BLaER1 treated with 17β-estradiol and CSF1 and Interleukin-3, amounts not matched to agents 10 nM and 100 nM (cell line): Measurements from ENCODE around the gene INPP5A.
A peak's percentile ranks its signal among the peaks of the same experiment; 100 is the strongest.

Experiments
- H3K27ac ChIP-seq, 11 experiments: shearing (Covaris generic); formaldehyde crosslinking; 2 replicates each; pipeline ENCODE4 v1.8.1; 2022
- H3K27me3 ChIP-seq, 11 experiments: shearing (Covaris generic); formaldehyde crosslinking; 2 replicates each; pipeline ENCODE4 v1.8.1; 2022
- H3K36me3 ChIP-seq, 11 experiments: shearing (Covaris generic); formaldehyde crosslinking; 2 replicates each; pipeline ENCODE4 v1.8.1; 2022
- H3K4me1 ChIP-seq, 10 experiments: shearing (Covaris generic); formaldehyde crosslinking; 2 replicates each; pipeline ENCODE4 v1.8.1; 2022
- H3K4me2 ChIP-seq, 11 experiments: shearing (Covaris generic); formaldehyde crosslinking; 2 replicates each; pipeline ENCODE4 v1.8.1; 2022
- H3K4me3 ChIP-seq, 10 experiments: shearing (Covaris generic); formaldehyde crosslinking; 2 replicates each; pipeline ENCODE4 v1.8.1; 2022
- H3K9ac ChIP-seq, 11 experiments: shearing (Covaris generic); formaldehyde crosslinking; 2 replicates each; pipeline ENCODE4 v1.8.1; 2022
- H3K9me3 ChIP-seq, 11 experiments: shearing (Covaris generic); formaldehyde crosslinking; replicated peaks in 1 of 11; 2 replicates each; pipeline ENCODE4 v1.8.1; 2022
- H4K20me1 ChIP-seq, 11 experiments: shearing (Covaris generic); formaldehyde crosslinking; 2 replicates each; pipeline ENCODE4 v1.8.1; 2022
- Cebpa-rat ChIP-seq, 11 experiments: shearing (Covaris generic); IDR thresholded peaks; 2 replicates each; pipeline ENCODE4 v1.8.1; 2022

The INPP5A gene

GRCh38 chr10:132715776-132716680 is 178.4 kb downstream of the INPP5A start:
- Histone ChIP-seq H3K36me3 (peaks cover 5 to 59% (median 27%) of the 10 kb centered on the region in 11 experiments; a peak in 18 of 22 replicates), H3K9ac (no peak overlapping the region), H4K20me1 (peaks cover 0 to 49% (median 6%) of the 10 kb centered on the region in 11 experiments; a peak in 12 of 22 replicates), H3K27me3 (no peaks in the 10 kb centered on the region), H3K27ac (no peak overlapping the region), H3K4me3 (no peak overlapping the region), H3K9me3 (peaks cover 10 to 34% (median 18%) of the 10 kb centered on the region in 11 experiments; a peak in 18 of 22 replicates), H3K4me2 (no peak overlapping the region), H3K4me1 (peaks cover 0 to 10% (median 6%) of the 10 kb centered on the region in 10 experiments; a peak in 11 of 20 replicates)
- TF ChIP-seq Cebpa-rat (IDR thresholded peaks at IDR 0.05), result no peak

GRCh38 chr10:132716691-132717490 is 179.3 kb downstream of the INPP5A start:
- Histone ChIP-seq H3K27me3 (no peaks in the 10 kb centered on the region), H3K9ac (no peak overlapping the region), H4K20me1 (peaks cover 0 to 49% (median 13%) of the 10 kb centered on the region in 11 experiments; a peak in 13 of 22 replicates), H3K27ac (no peak overlapping the region), H3K4me3 (no peak overlapping the region), H3K4me1 (peaks cover 0 to 19% (median 15%) of the 10 kb centered on the region in 10 experiments; a peak in 15 of 20 replicates), H3K9me3 (peaks cover 10 to 34% (median 18%) of the 10 kb centered on the region in 11 experiments; a peak in 18 of 22 replicates), H3K4me2 (no peak overlapping the region), H3K36me3 (peaks cover 0 to 51% (median 23%) of the 10 kb centered on the region in 11 experiments; a peak in 17 of 22 replicates)
- no peak for TF ChIP-seq Cebpa-rat (IDR thresholded peaks at IDR 0.05)

- H3K4me3 ChIP-seq, result no peak overlapping the region
- peak overlapping the region in 2 of 11 experiments; percentile 3 to 40; a peak in 1 of 22 replicates for H3K27ac ChIP-seq
- peak overlapping the region in 8 of 11 experiments; percentile 38 to 91 (median 84); a peak in 13 of 22 replicates for H3K4me2 ChIP-seq
- no peaks in the 10 kb centered on the region for H3K27me3 ChIP-seq
- peaks cover 0 to 69% (median 53%) of the 10 kb centered on the region in 11 experiments; a peak in 18 of 22 replicates for H4K20me1 ChIP-seq
- H3K9ac ChIP-seq, result peak overlapping the region in 3 of 11 experiments; percentile 31 to 47 (median 33); a peak in 1 of 22 replicates
- H3K4me1 ChIP-seq, result peaks cover 16 to 61% (median 55%) of the 10 kb centered on the region in 10 experiments
- peaks cover 0 to 29% (median 8%) of the 10 kb centered on the region in 11 experiments; a peak in 11 of 22 replicates for H3K36me3 ChIP-seq
- TF ChIP-seq Cebpa-rat (IDR thresholded peaks at IDR 0.05), result no peak
- peaks cover 10 to 24% (median 18%) of the 10 kb centered on the region in 11 experiments; a peak in 18 of 22 replicates for H3K9me3 ChIP-seq
These were observed 184.1 kb downstream of the INPP5A start for GRCh38 chr10:132721725-132722124.

DNA sequence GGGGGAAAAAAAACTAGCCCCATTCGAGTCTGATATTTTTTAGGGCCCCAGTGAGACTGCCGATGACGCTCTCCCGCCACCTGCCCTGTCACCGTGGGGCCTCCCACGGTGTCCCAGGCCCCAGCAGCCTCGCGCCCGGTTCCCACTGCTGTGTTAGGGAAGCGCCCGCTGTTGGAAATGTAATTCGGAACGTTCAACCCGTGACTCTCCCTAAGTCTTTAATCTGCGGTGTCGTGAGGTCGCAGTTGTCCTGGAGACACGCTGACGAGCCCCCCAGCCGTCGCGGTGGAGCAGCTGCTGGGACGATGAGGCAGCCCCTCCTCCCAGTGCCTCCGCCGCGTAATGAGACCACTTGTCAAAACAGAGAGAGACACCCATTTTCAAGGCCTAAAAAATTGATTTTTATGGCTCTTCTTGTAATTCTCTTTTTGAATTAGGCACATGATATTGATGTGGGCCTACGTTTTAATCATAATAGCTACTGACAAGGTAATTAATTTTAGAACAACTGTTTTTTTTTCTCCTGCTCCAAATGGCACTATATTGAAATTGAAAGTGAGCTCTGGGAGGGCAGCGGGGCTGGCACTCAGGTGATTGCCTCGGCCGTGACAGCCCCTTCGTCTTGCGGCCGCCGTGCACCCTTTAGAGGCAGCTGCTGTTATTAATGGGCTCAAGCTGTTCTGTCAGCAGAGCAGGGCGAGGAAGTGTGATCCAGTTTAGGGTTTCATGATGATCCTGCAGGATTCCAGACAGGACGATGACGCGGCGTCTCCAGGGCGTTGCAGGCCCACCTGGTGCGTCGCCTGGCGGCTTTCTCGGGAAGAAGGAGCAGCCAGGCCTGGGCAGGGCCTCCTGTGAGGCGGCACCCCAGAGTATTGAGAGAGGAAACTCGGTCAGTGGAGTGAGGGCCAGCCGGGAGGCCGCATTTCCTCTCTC is 185.1 kb downstream of the INPP5A start:
- Histone ChIP-seq H3K9ac (peak overlapping the region in 3 of 11 experiments; percentile 25 to 48 (median 33); a peak in 3 of 22 replicates), H3K27me3 (no peaks in the 10 kb centered on the region; a peak in 1 of 22 replicates), H3K4me2 (peak overlapping the region; percentile 70 to 91 (median 83)), H3K9me3 (peaks cover 5 to 17% (median 14%) of the 10 kb centered on the region in 11 experiments; a peak in 16 of 22 replicates), H3K36me3 (peaks cover 0 to 36% (median 15%) of the 10 kb centered on the region in 11 experiments; a peak in 15 of 22 replicates), H3K4me3 (peak overlapping the region in 1 of 10 experiments; percentile 5; a peak in 1 of 20 replicates), H3K4me1 (peaks cover 16 to 61% (median 55%) of the 10 kb centered on the region in 10 experiments), H3K27ac (peak overlapping the region in 1 of 11 experiments; percentile 52; a peak in 2 of 22 replicates), H4K20me1 (peaks cover 0 to 78% (median 53%) of the 10 kb centered on the region in 11 experiments; a peak in 18 of 22 replicates)
- no peak for TF ChIP-seq Cebpa-rat (IDR thresholded peaks at IDR 0.05)

GRCh38 chr10:132723330-132723970 is 185.9 kb downstream of the INPP5A start:
- peaks cover 16 to 68% (median 63%) of the 10 kb centered on the region in 10 experiments for H3K4me1 ChIP-seq
- H3K4me3 ChIP-seq, result no peak overlapping the region; a peak in 1 of 20 replicates
- peak overlapping the region in 2 of 11 experiments; percentile 25 to 33; a peak in 2 of 22 replicates for H3K9ac ChIP-seq
- peak overlapping the region; percentile 70 to 91 (median 83) for H3K4me2 ChIP-seq
- peak overlapping the region in 1 of 11 experiments; percentile 52; a peak in 2 of 22 replicates for H3K27ac ChIP-seq
- peaks cover 2 to 9% (median 7%) of the 10 kb centered on the region in 11 experiments; a peak in 16 of 22 replicates for H3K9me3 ChIP-seq
- no peaks in the 10 kb centered on the region; a peak in 1 of 22 replicates for H3K27me3 ChIP-seq
- peaks cover 3 to 44% (median 23%) of the 10 kb centered on the region in 11 experiments; a peak in 16 of 22 replicates for H3K36me3 ChIP-seq
- H4K20me1 ChIP-seq, result peaks cover 0 to 85% (median 59%) of the 10 kb centered on the region in 11 experiments; a peak in 18 of 22 replicates
- no peak for TF ChIP-seq Cebpa-rat (IDR thresholded peaks at IDR 0.05)

DNA sequence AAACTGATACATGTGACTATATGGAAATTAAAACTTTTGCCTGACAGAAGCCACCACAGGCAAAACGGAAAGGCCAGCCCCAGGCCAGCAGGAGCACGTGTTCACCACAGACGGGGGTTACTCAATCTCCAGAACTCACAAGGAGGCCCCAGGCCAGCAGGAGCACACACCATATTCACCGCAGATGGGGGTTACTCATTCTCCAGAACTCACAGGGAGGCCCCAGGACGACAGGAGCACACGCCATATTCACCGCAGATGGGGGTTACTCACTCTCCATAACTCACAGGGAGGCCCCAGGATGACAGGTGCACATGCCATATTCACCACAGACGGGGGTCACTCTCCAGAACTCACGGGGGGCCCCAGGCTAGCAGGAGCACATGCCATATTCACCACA is 186.9 kb downstream of the INPP5A start:
- H3K27ac ChIP-seq, result no peak overlapping the region
- H4K20me1 ChIP-seq, result peaks cover 0 to 95% (median 69%) of the 10 kb centered on the region in 11 experiments; a peak in 18 of 22 replicates
- no peak overlapping the region for H3K4me3 ChIP-seq
- no peak for TF ChIP-seq Cebpa-rat (IDR thresholded peaks at IDR 0.05)
- peaks cover 16 to 78% (median 70%) of the 10 kb centered on the region in 10 experiments for H3K4me1 ChIP-seq
- no peak overlapping the region for H3K9ac ChIP-seq
- no peaks in the 10 kb centered on the region; a peak in 1 of 22 replicates for H3K27me3 ChIP-seq
- H3K36me3 ChIP-seq, result peaks cover 5 to 53% (median 23%) of the 10 kb centered on the region in 11 experiments; a peak in 16 of 22 replicates
- H3K4me2 ChIP-seq, result peak overlapping the region in 7 of 11 experiments; percentile 42 to 91 (median 85); a peak in 10 of 22 replicates
- H3K9me3 ChIP-seq, result no peaks in the 10 kb centered on the region; a peak in 1 of 22 replicates

GRCh38 chr10:132725202-132725601 is 187.6 kb downstream of the INPP5A start:
- TF ChIP-seq Cebpa-rat (IDR thresholded peaks at IDR 0.05), result no peak

More at GRCh38 chr10:132725202-132725601, 187.6 kb downstream of the INPP5A start:
- Histone ChIP-seq H4K20me1 (peaks cover 0 to 98% (median 77%) of the 10 kb centered on the region in 11 experiments; a peak in 18 of 22 replicates), H3K4me3 (no peak overlapping the region), H3K36me3 (peaks cover 5 to 59% (median 23%) of the 10 kb centered on the region in 11 experiments; a peak in 16 of 22 replicates), H3K4me1 (peaks cover 16 to 85% (median 75%) of the 10 kb centered on the region in 10 experiments), H3K27ac (no peak overlapping the region), H3K4me2 (peak overlapping the region in 7 of 11 experiments; percentile 29 to 91 (median 83); a peak in 13 of 22 replicates), H3K9me3 (no peaks in the 10 kb centered on the region), H3K9ac (no peak overlapping the region), H3K27me3 (no peaks in the 10 kb centered on the region; a peak in 1 of 22 replicates)
